IMR-90 (cell line): ENCODE measurements around the gene KCNAB1. TPM values are rescaled to one million over a fixed set of nuclear protein-coding genes. Genes with fewer than 3 reads are reported as not detected.

Experiments used
- ATAC-seq: fragments of 200-7000 bp; cut with Tn5 transposase; 2 replicates; pipeline ENCODE4 v1.9.1; 2020; ENCODE audit warnings: low read depth, mild to moderate bottlenecking, moderate library complexity
- BruUV-seq: library from RNA; stranded (reverse); fragments of 400-500 nt; replicated peaks from 2 replicates; lab custom pipeline; 2021; lab: Mats Ljungman, UMichigan
- CTCF ChIA-PET: fragments of 300-600 bp; formaldehyde crosslinking; extraction: SDS; loops from one replicate; lab custom pipeline; 2021; ENCODE audit warnings: antibody characterized with exemption; lab: Yijun Ruan, JAX
- POLR2A ChIA-PET: fragments of 300-600 bp; sonication (Branson Sonifier 250); formaldehyde crosslinking; loops from one replicate; lab custom pipeline; 2022; ENCODE audit warnings: antibody characterized with exemption; ENCODE audit not compliant: unreplicated experiment; lab: Charles Lee
- DNase-seq: peaks from one replicate; pipeline ENCODE4 v3.0.0; 2013
- H2AFZ ChIP-seq: replicated peaks from 2 replicates; pipeline ENCODE3; 2013; ENCODE audit warnings: low read length, mild to moderate bottlenecking; ENCODE audit not compliant: poor library complexity
- H2AK5ac ChIP-seq: 2 replicates; pipeline ENCODE4 v1.6.1; 2013; ENCODE audit warnings: low read depth, low read length, inconsistent platforms
- H2AK9ac ChIP-seq: replicated peaks from 2 replicates; pipeline ENCODE3; 2013; ENCODE audit warnings: mild to moderate bottlenecking, low read depth, low read length, moderate library complexity; ENCODE audit not compliant: poor library complexity
- H2BK120ac ChIP-seq: 2 replicates; pipeline ENCODE4 v1.6.1; 2013; ENCODE audit warnings: low read depth, low read length, inconsistent platforms
- H2BK15ac ChIP-seq: 3 replicates; pipeline ENCODE4 v1.6.1; 2013; ENCODE audit warnings: low read depth, low read length, inconsistent platforms
- H2BK20ac ChIP-seq: 2 replicates; pipeline ENCODE4 v1.6.1; 2013; ENCODE audit warnings: low read depth, mild to moderate bottlenecking, inconsistent platforms, low read length, moderate library complexity
- H2BK5ac ChIP-seq: 2 replicates; pipeline ENCODE4 v1.6.1; 2013; ENCODE audit warnings: mild to moderate bottlenecking, low read depth, low read length, inconsistent platforms; ENCODE audit not compliant: poor library complexity, severe bottlenecking
- H3K14ac ChIP-seq: replicated peaks from 2 replicates; pipeline ENCODE4 v1.6.1; 2013; ENCODE audit warnings: low read depth, low read length, inconsistent platforms
- H3K18ac ChIP-seq: 2 replicates; pipeline ENCODE4 v1.6.1; 2013; ENCODE audit warnings: low read depth, low read length, control low read depth
- H3K23ac ChIP-seq: 2 replicates; pipeline ENCODE4 v1.6.1; 2013; ENCODE audit warnings: low read depth, low read length, inconsistent platforms
- H3K27ac ChIP-seq: 2 replicates; pipeline ENCODE4 v1.5.1; 2013; ENCODE audit warnings: mild to moderate bottlenecking, control low read depth, low read length; ENCODE audit not compliant: insufficient read depth
- H3K27me3 ChIP-seq: 2 replicates; pipeline ENCODE4 v1.6.1; 2013; ENCODE audit warnings: low read length; ENCODE audit not compliant: control insufficient read depth, insufficient read depth
- H3K36me3 ChIP-seq: 2 replicates; pipeline ENCODE4 v1.6.1; 2013; ENCODE audit warnings: low read length, mixed read lengths; ENCODE audit not compliant: control insufficient read depth, insufficient read depth
- H3K4ac ChIP-seq: 2 replicates; pipeline ENCODE4 v1.6.1; 2013; ENCODE audit warnings: low read depth, low read length, inconsistent platforms
- H3K4me1 ChIP-seq: 2 replicates; pipeline ENCODE4 v1.6.1; 2013; ENCODE audit warnings: low read length, mixed read lengths; ENCODE audit not compliant: control insufficient read depth, insufficient read depth
- H3K4me2 ChIP-seq: 2 replicates; pipeline ENCODE4 v1.6.1; 2013; ENCODE audit warnings: low read depth, mild to moderate bottlenecking, control low read depth, low read length, moderate library complexity
- H3K4me3 ChIP-seq: 2 replicates; pipeline ENCODE4 v1.5.1; 2013; ENCODE audit warnings: low read depth, mild to moderate bottlenecking, control low read depth, low read length, moderate library complexity; ENCODE audit not compliant: insufficient read depth
- H3K56ac ChIP-seq: 2 replicates; pipeline ENCODE4 v1.6.1; 2013; ENCODE audit warnings: low read length, inconsistent platforms; ENCODE audit not compliant: insufficient read depth; ENCODE audit errors: extremely low read depth
- H3K79me1 ChIP-seq, 2 experiments: 2 replicates each; pipeline ENCODE4 v1.6.1; 2013; ENCODE audit warnings: low read length in 2 of 2, inconsistent platforms in 1 of 2, low read depth in 1 of 2
- H3K9ac ChIP-seq: 2 replicates; pipeline ENCODE4 v1.6.1; 2013; ENCODE audit warnings: low read depth, low read length, control low read depth
- H3K9me1 ChIP-seq: 2 replicates; pipeline ENCODE4 v1.6.1; 2013; ENCODE audit warnings: low read length, inconsistent platforms; ENCODE audit not compliant: insufficient read depth
- H3K9me3 ChIP-seq: 2 replicates; pipeline ENCODE4 v1.6.1; 2013; ENCODE audit warnings: low read length; ENCODE audit not compliant: control insufficient read depth, insufficient read depth
- H4K20me1 ChIP-seq: 2 replicates; pipeline ENCODE4 v1.6.1; 2013; ENCODE audit warnings: low read length, inconsistent platforms; ENCODE audit not compliant: insufficient read depth
- H4K5ac ChIP-seq: 2 replicates; pipeline ENCODE4 v1.6.1; 2013; ENCODE audit warnings: mild to moderate bottlenecking, low read depth, low read length, control low read depth
- H4K8ac ChIP-seq, 2 experiments: 2 replicates each; pipeline ENCODE4 v1.6.1; 2013; ENCODE audit warnings: low read depth in 2 of 2, low read length in 2 of 2, control low read depth in 1 of 2, inconsistent platforms in 1 of 2
- H4K91ac ChIP-seq: 2 replicates; pipeline ENCODE4 v1.6.1; 2013; ENCODE audit warnings: low read depth, low read length, inconsistent platforms; ENCODE audit not compliant: insufficient read depth
- BHLHE40 ChIP-seq: fragments of 150-350 bp; IDR thresholded peaks from 2 replicates; pipeline ENCODE4 v1.6.1; 2016; ENCODE audit warnings: mild to moderate bottlenecking, low read depth, low read length
- CEBPB ChIP-seq: IDR thresholded peaks from 2 replicates; pipeline ENCODE4 v1.6.1; 2012; ENCODE audit warnings: low read depth, low read length, improper control_type of control experiment
- CHD1 ChIP-seq: IDR thresholded peaks from 2 replicates; pipeline ENCODE4 v1.6.1; 2012; ENCODE audit warnings: low read depth, low read length, improper control_type of control experiment
- FOS ChIP-seq: fragments of 150-350 bp; IDR thresholded peaks from 2 replicates; pipeline ENCODE4 v1.6.1; 2016; ENCODE audit warnings: low read depth, low read length
- MAZ ChIP-seq: IDR thresholded peaks from 2 replicates; pipeline ENCODE4 v1.6.1; 2012; ENCODE audit warnings: low read depth, mild to moderate bottlenecking, low read length, improper control_type of control experiment, moderate library complexity, borderline replicate concordance
- MXI1 ChIP-seq: IDR thresholded peaks from 2 replicates; pipeline ENCODE4 v1.6.1; 2012; ENCODE audit warnings: low read depth, mild to moderate bottlenecking, low read length, moderate library complexity, borderline replicate concordance
- NFE2L2 ChIP-seq: fragments of 150-350 bp; IDR thresholded peaks from 2 replicates; pipeline ENCODE4 v1.6.1; 2016; ENCODE audit warnings: low read depth, mild to moderate bottlenecking, low read length
- RAD21 ChIP-seq: IDR thresholded peaks from 2 replicates; pipeline ENCODE4 v1.6.1; 2012; ENCODE audit warnings: low read length, improper control_type of control experiment
- RCOR1 ChIP-seq: IDR thresholded peaks from 2 replicates; pipeline ENCODE4 v1.6.1; 2012; ENCODE audit warnings: mild to moderate bottlenecking, low read length, improper control_type of control experiment; ENCODE audit not compliant: insufficient replicate concordance
- SMC3 ChIP-seq: fragments of 150-350 bp; IDR thresholded peaks from 2 replicates; pipeline ENCODE4 v1.6.1; 2016; ENCODE audit warnings: low read depth, mild to moderate bottlenecking, antibody characterized with exemption, low read length, moderate library complexity
- whole genome bisulfite sequencing, 2 experiments: methylation state at CpG; one replicate each; pipeline versions ENCODE4 v1.1.5 to v1.1.7; 2013; ENCODE audit warnings: missing lambda C conversion rate in 2 of 2; ENCODE audit not compliant: insufficient read length in 1 of 2; ENCODE audit errors: extremely low coverage in 2 of 2; 5-methylcytosine and 5-hydroxymethylcytosine counted together
- dilution Hi-C: fragments of 300-500 bp; cut with HindIII; formaldehyde crosslinking; loops from one replicate; pipeline ENCODE4 v1.14.3; 2018; ENCODE audit warnings: low sequenced_read_pairs; ENCODE audit not compliant: unreplicated experiment
- in situ Hi-C: fragments of 300-500 bp; cut with MboI; formaldehyde crosslinking; loops from 3 replicates; pipeline ENCODE4 v1.14.3; 2019; ENCODE audit warnings: low sequenced_read_pairs, inconsistent platforms, mixed read lengths
- intact Hi-C: fragments of 100-400 bp; cut with micrococcal nuclease; formaldehyde crosslinking; loops from 2 replicates; pipeline ENCODE4 v1.10.0; 2022
- polyA plus RNA-seq, 3 experiments: library from polyadenylated mRNA; depleted of rRNA; stranded (reverse); fragments of >200 nt; gene quantifications; 2 replicates each; pipeline ENCODE4 v1.2.3, GENCODE V29; 2012; ENCODE audit warnings: low replicate concordance in 1 of 3
- total RNA-seq: library from RNA; depleted of rRNA; stranded (reverse); fragments of >200 nt; gene quantifications from 2 replicates; pipeline ENCODE4 v1.2.3, GENCODE V29; 2012
- TF ChIP-seq, protein P1 (sequence below): fragments of 150-350 bp; IDR thresholded peaks from 2 replicates; pipeline ENCODE4 v1.6.1; 2016; ENCODE audit warnings: low read depth, mild to moderate bottlenecking, low read length, moderate library complexity, borderline replicate concordance
- TF ChIP-seq, protein P2 (sequence below): fragments of 150-350 bp; IDR thresholded peaks from 2 replicates; pipeline ENCODE4 v1.6.1; 2017; ENCODE audit warnings: mild to moderate bottlenecking, antibody characterized with exemption, low read length, low read depth
- TF ChIP-seq, protein P3 (sequence below): conservative IDR thresholded peaks from 2 replicates; pipeline ENCODE4 v1.5.1; 2012; ENCODE audit warnings: mild to moderate bottlenecking, low read depth, low read length, improper control_type of control experiment

The KCNAB1 gene
- total and polyA plus RNA-seq, 2 of the 4 experiments (the other 2 are of a cell fraction), result under 0.01 to 0.07 TPM

DNA sequence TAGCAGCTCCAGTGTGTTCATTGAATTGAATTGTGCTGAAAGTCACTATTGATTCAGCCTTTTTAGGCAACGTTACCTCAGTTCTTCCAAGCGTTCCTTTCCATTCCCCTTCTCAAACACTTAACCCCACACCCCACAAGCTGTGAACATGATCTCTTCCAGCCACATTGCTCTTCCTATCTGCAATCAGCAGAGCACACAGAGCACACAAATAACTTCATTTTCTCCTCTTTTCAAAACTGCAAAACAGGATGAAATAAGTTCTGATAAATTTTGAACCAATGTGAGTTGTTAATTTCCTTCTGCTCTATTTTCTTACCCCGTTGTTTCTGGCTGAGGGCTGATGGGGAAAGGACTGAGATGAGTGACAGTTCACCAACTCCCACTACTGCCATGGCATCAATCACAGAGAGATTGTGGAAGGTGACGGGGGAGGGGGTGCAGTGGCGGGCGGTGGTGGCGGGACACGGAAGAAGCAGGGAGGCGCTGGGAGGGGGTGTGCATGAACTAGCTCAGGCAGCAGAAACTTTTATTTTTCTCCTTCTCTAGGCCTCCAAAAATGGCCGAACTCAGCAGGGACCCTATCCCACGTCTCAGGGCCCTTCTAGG, 287.3 kb downstream of the KCNAB1 start:
- Histone ChIP-seq H3K9ac (no peak overlapping the region), H3K27me3 (peaks cover 7% of the 10 kb centered on the region), H3K18ac (no peak overlapping the region), H2AFZ (no peak overlapping the region), H2AK5ac (no peak overlapping the region), H2AK9ac (no peak overlapping the region), H2BK120ac (no peak overlapping the region), H3K56ac (no peak overlapping the region), H4K20me1 (no peaks in the 10 kb centered on the region), H3K23ac (no peak overlapping the region), H3K4ac (no peak overlapping the region), H4K91ac (no peak overlapping the region), H3K79me1 (no peaks in the 10 kb centered on the region), H3K27ac (no peak overlapping the region), H2BK5ac (no peak overlapping the region), H4K8ac (no peak overlapping the region), H3K4me3 (no peak overlapping the region), H2BK20ac (no peak overlapping the region), H4K5ac (no peak overlapping the region), H3K4me1 (no peaks in the 10 kb centered on the region), H3K4me2 (no peak overlapping the region), H3K36me3 (no peaks in the 10 kb centered on the region), H3K14ac (no peak overlapping the region), H3K9me1 (no peaks in the 10 kb centered on the region), H3K9me3 (no peaks in the 10 kb centered on the region), H2BK15ac (no peak overlapping the region)
- TF ChIP-seq RAD21 (no peak), FOS (no peak), CHD1 (no peak), BHLHE40 (no peak), MXI1 (no peak), CEBPB (no peak), MAZ (no peak), RCOR1 (no peak), SMC3 (no peak), NFE2L2 (no peak)
- TF ChIP-seq, protein P1, sequence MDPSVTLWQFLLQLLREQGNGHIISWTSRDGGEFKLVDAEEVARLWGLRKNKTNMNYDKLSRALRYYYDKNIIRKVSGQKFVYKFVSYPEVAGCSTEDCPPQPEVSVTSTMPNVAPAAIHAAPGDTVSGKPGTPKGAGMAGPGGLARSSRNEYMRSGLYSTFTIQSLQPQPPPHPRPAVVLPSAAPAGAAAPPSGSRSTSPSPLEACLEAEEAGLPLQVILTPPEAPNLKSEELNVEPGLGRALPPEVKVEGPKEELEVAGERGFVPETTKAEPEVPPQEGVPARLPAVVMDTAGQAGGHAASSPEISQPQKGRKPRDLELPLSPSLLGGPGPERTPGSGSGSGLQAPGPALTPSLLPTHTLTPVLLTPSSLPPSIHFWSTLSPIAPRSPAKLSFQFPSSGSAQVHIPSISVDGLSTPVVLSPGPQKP, result no peak
- TF ChIP-seq, protein P2, sequence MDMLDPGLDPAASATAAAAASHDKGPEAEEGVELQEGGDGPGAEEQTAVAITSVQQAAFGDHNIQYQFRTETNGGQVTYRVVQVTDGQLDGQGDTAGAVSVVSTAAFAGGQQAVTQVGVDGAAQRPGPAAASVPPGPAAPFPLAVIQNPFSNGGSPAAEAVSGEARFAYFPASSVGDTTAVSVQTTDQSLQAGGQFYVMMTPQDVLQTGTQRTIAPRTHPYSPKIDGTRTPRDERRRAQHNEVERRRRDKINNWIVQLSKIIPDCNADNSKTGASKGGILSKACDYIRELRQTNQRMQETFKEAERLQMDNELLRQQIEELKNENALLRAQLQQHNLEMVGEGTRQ, result no peak
- TF ChIP-seq, protein P3, sequence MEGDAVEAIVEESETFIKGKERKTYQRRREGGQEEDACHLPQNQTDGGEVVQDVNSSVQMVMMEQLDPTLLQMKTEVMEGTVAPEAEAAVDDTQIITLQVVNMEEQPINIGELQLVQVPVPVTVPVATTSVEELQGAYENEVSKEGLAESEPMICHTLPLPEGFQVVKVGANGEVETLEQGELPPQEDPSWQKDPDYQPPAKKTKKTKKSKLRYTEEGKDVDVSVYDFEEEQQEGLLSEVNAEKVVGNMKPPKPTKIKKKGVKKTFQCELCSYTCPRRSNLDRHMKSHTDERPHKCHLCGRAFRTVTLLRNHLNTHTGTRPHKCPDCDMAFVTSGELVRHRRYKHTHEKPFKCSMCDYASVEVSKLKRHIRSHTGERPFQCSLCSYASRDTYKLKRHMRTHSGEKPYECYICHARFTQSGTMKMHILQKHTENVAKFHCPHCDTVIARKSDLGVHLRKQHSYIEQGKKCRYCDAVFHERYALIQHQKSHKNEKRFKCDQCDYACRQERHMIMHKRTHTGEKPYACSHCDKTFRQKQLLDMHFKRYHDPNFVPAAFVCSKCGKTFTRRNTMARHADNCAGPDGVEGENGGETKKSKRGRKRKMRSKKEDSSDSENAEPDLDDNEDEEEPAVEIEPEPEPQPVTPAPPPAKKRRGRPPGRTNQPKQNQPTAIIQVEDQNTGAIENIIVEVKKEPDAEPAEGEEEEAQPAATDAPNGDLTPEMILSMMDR, result no peak
- in situ Hi-C loops, result no loop called here
- CTCF ChIA-PET, result no interaction called here
- ATAC-seq (no peak), DNase-seq (no peak)
- POLR2A ChIA-PET, result no interaction called here
- intact Hi-C loops, result no loop called here
- 42% methylated on average over 2 of the region's 11 CpGs; no CpG with 5 or more reads in 1 of the 2 experiments for WGBS, 2 experiments
- BruUV-seq, result no TSS peak
- dilution Hi-C loops, result no loop called here
